Activated gamma-delta T cell treated with anti-CD3 and anti-CD28 coated beads, Interleukin-2, amount 50 U/mL, for 16 hours (primary cell): ENCODE data around the gene TRPM3.

Experiments
- DNase-seq: peaks from one replicate; pipeline ENCODE4 v3.0.0-alpha.2; 2020; ENCODE audit warnings: low read depth

TRPM3 gene

GRCh38 chr9:70947511-70947910 is 173.9 kb downstream of the TRPM3 start:
- DNase-seq, result no peak

GRCh38 chr9:70947086-70947485 is 174.3 kb downstream of the TRPM3 start:
- no peak for DNase-seq

GRCh38 chr9:70945301-70945700 is 176.1 kb downstream of the TRPM3 start:
- no peak for DNase-seq

GRCh38 chr9:70941191-70941590 is 180.2 kb downstream of the TRPM3 start:
- no peak for DNase-seq

GRCh38 chr9:70940605-70941004 is 180.8 kb downstream of the TRPM3 start:
- no peak for DNase-seq

- DNase-seq, result no peak
Observed at GRCh38 chr9:70936536-70936935, 184.9 kb downstream of the TRPM3 start.

GRCh38 chr9:70935856-70936255 is 185.6 kb downstream of the TRPM3 start:
- no peak for DNase-seq

GRCh38 chr9:70934642-70935041 is 186.8 kb downstream of the TRPM3 start:
- no peak for DNase-seq

- no peak for DNase-seq
Observed at GRCh38 chr9:70933321-70933720, 188.1 kb downstream of the TRPM3 start.

GRCh38 chr9:70932097-70932496 is 189.3 kb downstream of the TRPM3 start:
- no peak for DNase-seq

- DNase-seq, result no peak
Observed at GRCh38 chr9:70927530-70927929, 193.9 kb downstream of the TRPM3 start.

GRCh38 chr9:70924895-70925547 is 196.4 kb downstream of the TRPM3 start:
- no peak for DNase-seq

- no peak for DNase-seq
Observed at GRCh38 chr9:70924380-70924779, 197.0 kb downstream of the TRPM3 start.

- DNase-seq, result no peak
Observed at GRCh38 chr9:70923961-70924360, 197.5 kb downstream of the TRPM3 start.

GRCh38 chr9:70921136-70921535 is 200.3 kb downstream of the TRPM3 start:
- DNase-seq, result no peak

GRCh38 chr9:70917277-70917676 is 204.1 kb downstream of the TRPM3 start:
- no peak for DNase-seq

GRCh38 chr9:70911791-70912190 is 209.6 kb downstream of the TRPM3 start:
- no peak for DNase-seq

GRCh38 chr9:70910598-70910997 is 210.8 kb downstream of the TRPM3 start:
- DNase-seq, result no peak

- no peak for DNase-seq
Observed at GRCh38 chr9:70902692-70903131, 218.7 kb downstream of the TRPM3 start.

- no peak for DNase-seq
Observed at GRCh38 chr9:70902171-70902570, 219.2 kb downstream of the TRPM3 start.

GRCh38 chr9:70901746-70902145 is 219.7 kb downstream of the TRPM3 start:
- no peak for DNase-seq

- no peak for DNase-seq
Observed at GRCh38 chr9:70901013-70901412, 220.4 kb downstream of the TRPM3 start.

- no peak for DNase-seq
Observed at GRCh38 chr9:70893580-70894122, 227.8 kb downstream of the TRPM3 start.

GRCh38 chr9:70888471-70888870 is 232.9 kb downstream of the TRPM3 start:
- no peak for DNase-seq
